22Rv1 (cell line): Measurements from ENCODE around the gene KCNQ2.

Source experiments
- CTCF ChIP-seq: fragments of 450-650 bp; IDR thresholded peaks from 2 replicates; pipeline ENCODE4 v1.5.1; 2017; ENCODE audit warnings: mild to moderate bottlenecking
- ZFX ChIP-seq: fragments of 450-650 bp; IDR thresholded peaks from 2 replicates; pipeline ENCODE4 v1.6.1; 2017; ENCODE audit warnings: antibody characterized with exemption, borderline replicate concordance

GRCh38 chr20:63407928-63408683, 64.3 kb downstream of the KCNQ2 start:
- TF ChIP-seq CTCF (no peak), ZFX (no peak)
